NK-92 (cell line): ENCODE data around the gene CDON.

Experiments used
- DNase-seq: peaks from one replicate; lab custom pipeline; 2025; ENCODE audit not compliant: unreplicated experiment; lab: John Stamatoyannopoulos, UW

CDON gene

GRCh38 chr11:126084608-126084912, 21.9 kb upstream of the CDON start:
- no peak for DNase-seq

GRCh38 chr11:126083829-126084607, 21.4 kb upstream of the CDON start:
- DNase-seq = no peak

- DNase-seq = no peak
Observed at GRCh38 chr11:126082251-126083109, 19.8 kb upstream of the CDON start.

- no peak for DNase-seq
Observed at GRCh38 chr11:126081915-126082250, 19.2 kb upstream of the CDON start.

GRCh38 chr11:126080161-126080941, 17.7 kb upstream of the CDON start:
- no peak for DNase-seq

- no peak for DNase-seq
Observed at GRCh38 chr11:126079621-126080124, 17.0 kb upstream of the CDON start.

GRCh38 chr11:126076641-126077040, 14.0 kb upstream of the CDON start:
- DNase-seq = no peak

- no peak for DNase-seq
Observed at GRCh38 chr11:126072801-126073594, 10.3 kb upstream of the CDON start.

GRCh38 chr11:126072141-126072741, 9.6 kb upstream of the CDON start:
- DNase-seq = no peak

GRCh38 chr11:126063507-126063852, 814 bp upstream of the CDON start:
- no peak for DNase-seq

- DNase-seq = no peak
Observed at GRCh38 chr11:126061707-126062678, 673 bp downstream of the CDON start.

GRCh38 chr11:126060757-126061171, 1.9 kb downstream of the CDON start:
- no peak for DNase-seq

GRCh38 chr11:126059238-126059781, 3.4 kb downstream of the CDON start:
- no peak for DNase-seq

- DNase-seq = no peak
Observed at GRCh38 chr11:126058105-126058874, 4.4 kb downstream of the CDON start.

- DNase-seq = no peak
Observed at GRCh38 chr11:126054882-126055281, 7.8 kb downstream of the CDON start.

GRCh38 chr11:126054408-126054807, 8.3 kb downstream of the CDON start:
- no peak for DNase-seq

- no peak for DNase-seq
Observed at GRCh38 chr11:126053415-126054286, 9.0 kb downstream of the CDON start.
